IPS DF 6.9 (cell line): ENCODE results near the gene RNF214.

Experiments
- DNase-seq: peaks from one replicate; pipeline ENCODE4 v3.0.0-alpha.2; 2013; ENCODE audit warnings: low read depth, low spot score
- H3K27ac ChIP-seq: one replicate; pipeline ENCODE4 v1.5.1; 2013; ENCODE audit warnings: low read length, control low read depth
- H3K27me3 ChIP-seq: 2 replicates; pipeline ENCODE4 v1.6.1; 2013; ENCODE audit warnings: mild to moderate bottlenecking, low read length; ENCODE audit not compliant: control insufficient read depth, insufficient read depth
- H3K36me3 ChIP-seq: 2 replicates; pipeline ENCODE4 v1.6.1; 2013; ENCODE audit warnings: low read length; ENCODE audit not compliant: control insufficient read depth, insufficient read depth
- H3K4me1 ChIP-seq: 2 replicates; pipeline ENCODE4 v1.6.1; 2013; ENCODE audit warnings: low read length; ENCODE audit not compliant: control insufficient read depth, insufficient read depth
- H3K4me3 ChIP-seq: 2 replicates; pipeline ENCODE4 v1.5.1; 2013; ENCODE audit warnings: mild to moderate bottlenecking, low read length
- H3K9me3 ChIP-seq: 2 replicates; pipeline ENCODE4 v1.6.1; 2013; ENCODE audit warnings: low read length, inconsistent platforms; ENCODE audit not compliant: control insufficient read depth, insufficient read depth
- WGBS: extraction: QIAGEN DNeasy Blood & Tissue Kit; methylation state at CpG from one replicate; pipeline ENCODE4 v1.1.7; 2013; ENCODE audit warnings: mixed read lengths, missing lambda C conversion rate; ENCODE audit not compliant: insufficient read length, insufficient coverage; 5-methylcytosine and 5-hydroxymethylcytosine counted together

RNF214 gene

DNA sequence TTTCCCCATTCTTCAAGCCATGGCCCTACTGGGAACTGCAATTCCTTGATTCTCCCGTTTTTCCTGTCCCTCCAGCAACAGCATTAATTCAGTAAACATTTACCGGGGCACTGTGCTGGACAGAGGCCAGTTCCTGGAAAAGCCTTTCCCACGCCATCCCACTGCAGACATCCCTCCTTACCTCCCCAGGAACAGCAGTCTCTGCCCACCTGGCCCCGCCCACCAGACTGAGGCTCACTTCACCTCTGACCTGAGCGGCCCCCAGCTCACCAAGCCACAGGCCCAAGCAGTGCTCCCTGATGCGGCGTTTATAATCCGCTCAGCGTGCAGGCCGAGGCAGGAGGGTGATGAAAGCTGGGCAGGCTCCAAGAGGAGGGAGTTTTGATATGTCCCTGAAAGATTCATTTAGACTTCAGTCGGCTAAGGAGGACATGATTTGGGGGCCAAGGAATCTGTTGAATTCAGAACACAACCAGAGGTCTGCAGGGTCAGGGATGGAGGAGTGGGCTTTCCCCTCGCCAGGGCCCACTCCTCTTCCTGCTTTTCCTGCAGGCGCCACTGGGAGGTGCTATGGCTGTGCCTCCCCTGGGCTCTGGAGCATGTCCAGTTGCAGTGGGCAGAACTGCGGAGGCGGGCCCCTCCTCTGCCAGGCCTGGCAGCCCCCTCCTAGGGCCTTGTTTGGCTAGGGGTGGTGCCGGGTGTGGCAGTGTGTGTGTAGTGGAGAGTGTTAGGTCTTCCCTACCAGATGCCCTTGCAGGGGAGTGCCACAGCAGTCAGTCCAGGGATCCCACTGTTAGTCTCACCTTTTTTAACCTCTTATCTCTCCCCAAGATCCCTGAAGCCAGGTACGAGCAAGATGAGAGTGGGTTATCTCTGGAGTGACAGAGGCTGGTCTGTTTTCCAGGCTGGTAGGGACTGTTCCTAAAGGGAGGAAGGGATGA, 34.7 kb upstream of the RNF214 start:
- WGBS = no CpG with 5 or more reads among the region's 17 CpGs
- Histone ChIP-seq H3K36me3 (no peaks in the 10 kb centered on the region), H3K4me1 (peaks cover 5% of the 10 kb centered on the region; the same call in 1 of the 2 replicates), H3K4me3 (no peak overlapping the region), H3K27ac (no peak overlapping the region), H3K27me3 (no peaks in the 10 kb centered on the region), H3K9me3 (no peaks in the 10 kb centered on the region)
- DNase-seq = peak; percentile 50

DNA sequence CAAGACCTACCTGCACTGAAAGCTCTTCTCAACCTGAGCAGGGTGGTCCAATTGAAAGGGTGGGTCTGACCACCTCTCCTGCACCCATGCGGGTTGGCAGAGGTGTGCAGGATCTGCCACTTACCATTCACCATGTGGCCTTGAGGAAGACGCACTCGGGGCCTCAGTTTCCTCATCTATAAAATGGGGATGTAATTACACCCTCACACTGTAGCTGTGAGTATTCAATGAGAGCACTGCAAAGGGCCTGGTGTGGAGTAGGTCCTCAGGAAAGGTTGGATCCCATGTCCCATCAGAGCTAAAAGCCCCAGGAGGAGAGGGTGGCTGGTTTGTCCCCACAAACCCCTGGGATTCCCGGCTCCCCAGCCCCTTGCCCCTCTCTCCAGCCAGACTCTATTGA, 33.9 kb upstream of the RNF214 start:
- no CpG with 5 or more reads among the region's 4 CpGs for WGBS
- no peaks in the 10 kb centered on the region for H3K9me3 ChIP-seq
- H3K4me1 ChIP-seq = peaks cover 5% of the 10 kb centered on the region; the same call in 1 of the 2 replicates
- no peaks in the 10 kb centered on the region for H3K27me3 ChIP-seq
- H3K36me3 ChIP-seq = no peaks in the 10 kb centered on the region; the same call in 1 of the 2 replicates
- DNase-seq = no peak
- H3K4me3 ChIP-seq = peak overlapping the region; percentile 39; the same call in 1 of the 2 replicates
- no peak overlapping the region for H3K27ac ChIP-seq

DNA sequence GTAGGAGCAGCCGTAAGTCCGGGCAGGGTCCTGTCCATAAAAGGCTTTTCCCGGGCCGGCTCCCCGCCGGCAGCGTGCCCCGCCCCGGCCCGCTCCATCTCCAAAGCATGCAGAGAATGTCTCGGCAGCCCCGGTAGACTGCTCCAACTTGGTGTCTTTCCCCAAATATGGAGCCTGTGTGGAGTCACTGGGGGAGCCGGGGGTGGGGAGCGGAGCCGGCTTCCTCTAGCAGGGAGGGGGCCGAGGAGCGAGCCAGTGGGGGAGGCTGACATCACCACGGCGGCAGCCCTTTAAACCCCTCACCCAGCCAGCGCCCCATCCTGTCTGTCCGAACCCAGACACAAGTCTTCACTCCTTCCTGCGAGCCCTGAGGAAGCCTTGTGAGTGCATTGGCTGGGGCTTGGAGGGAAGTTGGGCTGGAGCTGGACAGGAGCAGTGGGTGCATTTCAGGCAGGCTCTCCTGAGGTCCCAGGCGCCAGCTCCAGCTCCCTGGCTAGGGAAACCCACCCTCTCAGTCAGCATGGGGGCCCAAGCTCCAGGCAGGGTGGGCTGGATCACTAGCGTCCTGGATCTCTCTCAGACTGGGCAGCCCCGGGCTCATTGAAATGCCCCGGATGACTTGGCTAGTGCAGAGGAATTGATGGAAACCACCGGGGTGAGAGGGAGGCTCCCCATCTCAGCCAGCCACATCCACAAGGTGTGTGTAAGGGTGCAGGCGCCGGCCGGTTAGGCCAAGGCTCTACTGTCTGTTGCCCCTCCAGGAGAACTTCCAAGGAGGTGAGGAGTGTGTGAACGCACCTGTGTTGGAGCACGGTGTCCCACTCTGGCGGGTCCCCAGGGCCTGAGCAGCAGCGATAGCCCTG, 33.2 kb upstream of the RNF214 start, which contains the start of gene TAGLN:
Gene TAGLN, plus strand, starts transcription at position 318 of the 863 bp plus-strand sequence. CDS start 3,644 bp downstream, outside the sequence.
- peak within 1 kb of the TSS; percentile 39; the same call in 1 of the 2 replicates for H3K4me3 ChIP-seq
- H3K27me3 ChIP-seq = no peaks in the 10 kb centered on the region
- DNase-seq = peak; percentile 60
- H3K4me1 ChIP-seq = peaks cover 5% of the 10 kb centered on the region; the same call in 1 of the 2 replicates
- H3K9me3 ChIP-seq = no peaks in the 10 kb centered on the region
- no CpG with 5 or more reads among the region's 34 CpGs for WGBS
- no peaks in the 10 kb centered on the region; the same call in 1 of the 2 replicates for H3K36me3 ChIP-seq
- no peak within 1 kb of the TSS for H3K27ac ChIP-seq

DNA sequence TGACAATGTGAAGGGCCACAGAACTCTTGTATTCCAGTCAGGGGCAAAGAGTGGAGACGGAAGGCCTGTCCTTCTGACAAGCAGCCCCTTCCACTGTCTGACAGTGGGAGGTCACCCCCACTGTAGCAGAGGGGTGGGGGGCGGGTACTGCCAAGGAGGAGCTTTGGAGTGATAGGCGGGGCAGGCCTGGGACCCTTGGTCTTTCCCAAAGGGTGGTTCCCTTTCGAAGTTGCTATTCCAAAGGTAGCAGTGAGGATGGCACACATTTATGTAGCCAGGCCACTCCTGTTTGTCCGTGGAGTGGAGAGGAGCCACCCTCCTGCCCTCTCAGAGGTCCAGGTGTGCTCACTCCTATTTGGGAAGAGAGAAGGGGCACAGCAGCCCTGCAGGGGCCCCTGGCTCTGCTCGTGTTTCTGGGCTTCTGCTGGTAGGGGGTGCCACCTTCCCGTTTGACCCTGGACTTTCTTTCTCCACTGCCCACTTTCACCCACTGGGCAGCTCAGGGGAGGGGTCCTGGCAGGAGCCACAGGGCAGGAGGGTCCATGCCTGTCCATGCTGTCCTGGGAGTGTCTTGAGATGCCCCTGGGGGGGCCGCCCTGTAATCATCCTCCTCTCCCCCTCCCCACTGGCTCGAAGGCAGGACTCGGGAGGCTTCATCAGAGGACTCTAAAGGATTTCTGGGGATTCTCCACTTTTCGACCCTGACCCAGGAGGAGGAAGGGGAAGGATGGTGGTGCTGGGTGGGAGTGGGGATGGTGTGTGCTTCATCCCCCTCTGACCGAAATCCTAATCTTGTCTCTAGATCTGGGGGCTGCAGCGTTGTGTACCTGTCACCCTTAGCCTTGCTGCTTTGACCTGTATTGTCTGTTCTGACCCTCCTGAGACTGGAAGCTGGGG, 32.3 kb upstream of the RNF214 start:
- Histone ChIP-seq H3K9me3 (no peaks in the 10 kb centered on the region), H3K27me3 (no peaks in the 10 kb centered on the region), H3K36me3 (peaks cover 2% of the 10 kb centered on the region; the same call in 1 of the 2 replicates), H3K4me1 (peaks cover 5% of the 10 kb centered on the region; the same call in 1 of the 2 replicates), H3K27ac (no peak overlapping the region), H3K4me3 (peak overlapping the region; percentile 39; the same call in 1 of the 2 replicates)
- no CpG with 5 or more reads among the region's 13 CpGs for WGBS
- no peak for DNase-seq

DNA sequence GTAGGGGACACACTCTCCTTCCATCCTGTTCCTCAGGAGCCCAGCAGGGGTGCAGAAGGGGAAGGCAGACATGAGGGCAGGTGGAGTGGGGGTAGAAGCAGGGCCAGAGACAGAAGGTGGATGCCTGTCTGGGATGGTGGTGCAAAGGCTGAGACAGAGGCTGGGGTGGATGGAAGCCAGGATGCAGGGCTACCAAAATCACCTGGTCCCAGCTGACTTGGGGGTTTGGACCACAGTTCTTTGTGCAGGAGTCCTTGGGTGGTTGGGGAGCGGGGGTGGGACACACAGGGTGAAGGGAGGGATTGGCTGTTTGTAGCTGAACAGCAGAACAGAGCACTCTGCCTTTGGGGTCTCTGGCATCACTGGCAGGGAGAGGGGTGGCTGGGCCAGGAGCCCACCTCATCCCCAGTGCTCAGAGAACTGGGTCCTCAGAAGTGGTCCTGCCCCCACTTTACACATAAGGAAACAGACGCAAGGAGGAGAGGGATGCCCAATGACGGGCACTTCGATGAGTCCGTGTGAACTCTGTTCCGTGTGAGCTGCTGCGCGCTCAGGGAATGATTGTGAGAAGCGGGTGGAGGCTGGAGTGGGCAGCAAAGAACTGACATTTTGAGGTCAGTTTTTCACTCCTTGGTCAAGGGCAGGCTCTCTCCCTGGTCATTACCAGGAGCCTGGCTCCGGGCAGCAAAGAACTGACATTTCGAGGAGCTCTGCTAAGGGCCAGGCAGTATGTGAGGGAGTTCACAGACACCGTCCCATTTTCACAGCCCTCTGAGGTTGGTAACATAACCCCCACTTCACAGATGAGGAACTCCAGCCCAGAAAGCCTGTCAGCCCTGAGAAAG, 31.4 kb upstream of the RNF214 start:
- peak overlapping the region; percentile 3; the same call in 1 of the 2 replicates for H3K4me3 ChIP-seq
- H3K27ac ChIP-seq = no peak overlapping the region
- WGBS = no CpG with 5 or more reads among the region's 12 CpGs
- no peaks in the 10 kb centered on the region for H3K27me3 ChIP-seq
- H3K9me3 ChIP-seq = no peaks in the 10 kb centered on the region
- peaks cover 3% of the 10 kb centered on the region; the same call in 1 of the 2 replicates for H3K36me3 ChIP-seq
- peaks cover 5% of the 10 kb centered on the region; the same call in 1 of the 2 replicates for H3K4me1 ChIP-seq
- no peak for DNase-seq

DNA sequence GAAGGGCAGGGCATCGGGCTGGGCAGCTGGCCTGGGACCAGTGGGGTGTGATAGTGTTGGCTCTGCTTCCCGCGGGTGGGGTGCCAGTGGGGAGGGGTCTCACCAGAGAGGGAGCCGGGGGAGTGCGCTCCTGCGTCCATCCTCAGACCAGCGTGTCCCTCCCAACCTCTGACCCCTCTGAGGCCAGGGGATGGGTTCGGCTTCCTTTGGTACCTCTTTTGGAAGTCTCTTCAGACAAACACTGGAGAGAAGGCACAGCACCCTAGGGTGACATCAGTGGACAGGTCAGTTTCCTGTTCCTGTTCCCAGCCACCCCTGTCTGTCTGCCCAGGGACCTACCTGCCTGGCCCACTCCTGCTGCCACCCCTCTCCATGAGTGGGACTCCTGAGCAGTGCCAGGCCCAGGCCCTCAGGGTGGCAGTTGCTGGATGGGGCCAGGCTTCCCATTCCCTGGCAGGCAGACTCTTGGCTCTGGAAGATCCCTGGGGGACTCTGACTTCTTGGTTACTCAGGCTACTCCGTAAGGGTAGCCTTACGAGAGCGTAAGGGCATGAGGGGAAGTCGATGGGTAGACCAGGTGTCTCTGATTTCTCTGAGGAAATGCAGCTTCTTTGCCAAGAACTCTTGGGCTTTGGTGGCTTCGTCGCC, 30.7 kb upstream of the RNF214 start:
- Histone ChIP-seq H3K36me3 (peaks cover 5% of the 10 kb centered on the region; the same call in 1 of the 2 replicates), H3K27me3 (no peaks in the 10 kb centered on the region), H3K27ac (no peak overlapping the region), H3K4me1 (peaks cover 5% of the 10 kb centered on the region; the same call in 1 of the 2 replicates), H3K4me3 (no peak overlapping the region), H3K9me3 (no peaks in the 10 kb centered on the region)
- no CpG with 5 or more reads among the region's 14 CpGs for WGBS
- DNase-seq = no peak

DNA sequence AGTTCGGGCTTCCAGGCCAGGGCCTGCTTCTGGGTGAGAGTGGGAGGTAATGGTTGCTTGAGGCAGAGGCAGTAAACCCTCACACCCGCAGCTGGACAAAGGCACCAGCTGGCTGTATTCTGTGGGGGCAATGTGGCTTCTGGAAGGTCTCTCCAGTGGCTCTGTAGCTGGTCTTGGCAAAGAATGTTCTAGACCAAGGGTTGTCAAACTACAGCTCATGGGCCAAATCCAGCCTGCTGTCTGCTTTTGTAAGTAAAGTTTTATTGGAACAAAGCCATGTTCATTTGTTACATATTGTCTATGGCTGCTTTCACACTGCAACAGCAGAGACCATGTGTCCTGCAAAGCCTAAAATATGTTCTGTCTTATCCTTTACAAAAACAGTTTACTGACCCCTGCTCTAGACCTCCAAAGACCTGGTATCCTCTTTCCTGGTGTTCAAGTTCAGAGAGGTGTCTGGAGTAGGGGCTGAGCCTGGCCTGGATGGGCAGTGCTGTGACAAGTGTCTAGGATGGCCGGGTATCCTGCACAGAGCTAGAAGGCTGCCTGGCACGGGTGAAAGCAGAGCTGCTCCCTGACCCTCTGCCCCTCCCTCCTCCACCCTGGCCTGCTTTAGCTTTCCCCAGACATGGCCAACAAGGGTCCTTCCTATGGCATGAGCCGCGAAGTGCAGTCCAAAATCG, 29.9 kb upstream of the RNF214 start:
- H3K9me3 ChIP-seq = no peaks in the 10 kb centered on the region
- H3K27ac ChIP-seq = no peak overlapping the region
- no peak overlapping the region for H3K4me3 ChIP-seq
- no peaks in the 10 kb centered on the region for H3K27me3 ChIP-seq
- peaks cover 5% of the 10 kb centered on the region; the same call in 1 of the 2 replicates for H3K36me3 ChIP-seq
- no CpG with 5 or more reads among the region's 7 CpGs for WGBS
- no peak for DNase-seq
- H3K4me1 ChIP-seq = peaks cover 5% of the 10 kb centered on the region; the same call in 1 of the 2 replicates

DNA sequence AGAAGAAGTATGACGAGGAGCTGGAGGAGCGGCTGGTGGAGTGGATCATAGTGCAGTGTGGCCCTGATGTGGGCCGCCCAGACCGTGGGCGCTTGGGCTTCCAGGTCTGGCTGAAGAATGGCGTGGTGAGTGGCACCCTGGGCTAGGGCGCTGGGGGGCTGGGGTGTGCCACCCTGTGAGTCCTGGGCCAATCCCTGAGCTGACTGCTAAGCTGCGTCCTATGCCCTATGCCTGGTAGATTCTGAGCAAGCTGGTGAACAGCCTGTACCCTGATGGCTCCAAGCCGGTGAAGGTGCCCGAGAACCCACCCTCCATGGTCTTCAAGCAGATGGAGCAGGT, 29.4 kb upstream of the RNF214 start:
- no CpG with 5 or more reads among the region's 10 CpGs for WGBS
- H3K27ac ChIP-seq = no peak overlapping the region

More for the DNA sequence above, 29.4 kb upstream of the RNF214 start:
- Histone ChIP-seq H3K4me1 (peaks cover 5% of the 10 kb centered on the region; the same call in 1 of the 2 replicates), H3K36me3 (peaks cover 5% of the 10 kb centered on the region; the same call in 1 of the 2 replicates), H3K9me3 (no peaks in the 10 kb centered on the region), H3K27me3 (no peaks in the 10 kb centered on the region), H3K4me3 (no peak overlapping the region)
- DNase-seq = no peak
